ENCODE results near the gene ARHGEF16. TPM values are rescaled to one million over a fixed set of nuclear protein-coding genes. Genes with fewer than 3 reads are reported as not detected.

The ARHGEF16 gene
- total RNA-seq, 1 donor from 2014 or later = 4.1 TPM

- H3K9me3 Mint-ChIP-seq (ENCODE audit: unreplicated experiment) = no peaks in the 10 kb centered on the region
- H3K27ac Mint-ChIP-seq (ENCODE audit: unreplicated experiment) = peak overlapping the region; percentile 38
- H3K4me2 ChIP-seq (ENCODE audit: low read length) = no peak overlapping the region
- H3K9ac ChIP-seq (ENCODE audit: low read length) = no peak overlapping the region
- peaks cover 5% of the 10 kb centered on the region for H3K27me3 ChIP-seq (ENCODE audit: insufficient read depth, low read length)
- no peaks in the 10 kb centered on the region for H3K9me3 ChIP-seq (ENCODE audit: insufficient read depth, low read depth, low read length)
- no peak overlapping the region for H3K4me3 ChIP-seq (ENCODE audit: insufficient read depth, low read depth, low read length)
- H3K27ac ChIP-seq (ENCODE audit: low read depth, low read length) = no peak overlapping the region
- H3K36me3 ChIP-seq (ENCODE audit: insufficient read depth, low read length) = no peaks in the 10 kb centered on the region
- no peaks in the 10 kb centered on the region for H3K79me2 ChIP-seq (ENCODE audit: insufficient read depth, low read length)
- peaks cover 2% of the 10 kb centered on the region for H3K36me3 Mint-ChIP-seq (ENCODE audit: low read depth, unreplicated experiment)
- H3K4me1 ChIP-seq (ENCODE audit: insufficient read depth, low read length) = peaks cover 8% of the 10 kb centered on the region
- no peaks in the 10 kb centered on the region for H4K20me1 ChIP-seq (ENCODE audit: insufficient read depth, low read length)
- TF ChIP-seq CTCF (IDR thresholded peaks at IDR 0.05; ENCODE audit: insufficient read depth, low read depth, low read length) (no peak), EZH2 (IDR thresholded peaks at IDR 0.05; ENCODE audit: insufficient read depth, low read length) (no peak)
- FAIRE-seq (no peak), DNase-seq (ENCODE audit: low read depth) (no peak)
- H2AFZ ChIP-seq (ENCODE audit: low read depth, low read length) = no peak overlapping the region
- peaks cover 2% of the 10 kb centered on the region for H3K27me3 Mint-ChIP-seq (ENCODE audit: low read depth, unreplicated experiment)
- no peak overlapping the region for H3K4me3 Mint-ChIP-seq (ENCODE audit: unreplicated experiment)
- H3K4me1 Mint-ChIP-seq (ENCODE audit: low read depth, unreplicated experiment) = peaks cover 20% of the 10 kb centered on the region
These were observed 4.8 kb downstream of the ARHGEF16 start for GRCh38 chr1:3459051-3459908.

- peak overlapping the region; percentile 62 for H3K27ac Mint-ChIP-seq (ENCODE audit: unreplicated experiment)
These were observed 5.6 kb downstream of the ARHGEF16 start for GRCh38 chr1:3459940-3460671.

More at GRCh38 chr1:3459940-3460671, 5.6 kb downstream of the ARHGEF16 start:
- H3K27me3 Mint-ChIP-seq (ENCODE audit: low read depth, unreplicated experiment) = peaks cover 2% of the 10 kb centered on the region
- no peaks in the 10 kb centered on the region for H3K79me2 ChIP-seq (ENCODE audit: insufficient read depth, low read length)
- H3K27ac ChIP-seq (ENCODE audit: low read depth, low read length) = no peak overlapping the region
- no peak overlapping the region for H3K9ac ChIP-seq (ENCODE audit: low read length)
- no peaks in the 10 kb centered on the region for H3K9me3 Mint-ChIP-seq (ENCODE audit: unreplicated experiment)
- no peaks in the 10 kb centered on the region for H3K9me3 ChIP-seq (ENCODE audit: insufficient read depth, low read depth, low read length)
- H3K4me2 ChIP-seq (ENCODE audit: low read length) = no peak overlapping the region
- peaks cover 5% of the 10 kb centered on the region for H3K27me3 ChIP-seq (ENCODE audit: insufficient read depth, low read length)
- no peaks in the 10 kb centered on the region for H3K36me3 ChIP-seq (ENCODE audit: insufficient read depth, low read length)
- no peak overlapping the region for H3K4me3 Mint-ChIP-seq (ENCODE audit: unreplicated experiment)
- TF ChIP-seq CTCF (IDR thresholded peaks at IDR 0.05; ENCODE audit: insufficient read depth, low read depth, low read length) (no peak), EZH2 (IDR thresholded peaks at IDR 0.05; ENCODE audit: insufficient read depth, low read length) (no peak)
- no peaks in the 10 kb centered on the region for H4K20me1 ChIP-seq (ENCODE audit: insufficient read depth, low read length)
- DNase-seq (ENCODE audit: low read depth) (no peak), FAIRE-seq (no peak)
- peaks cover 8% of the 10 kb centered on the region for H3K4me1 ChIP-seq (ENCODE audit: insufficient read depth, low read length)
- peaks cover 2% of the 10 kb centered on the region for H3K36me3 Mint-ChIP-seq (ENCODE audit: low read depth, unreplicated experiment)
- peak overlapping the region; percentile 57 for H2AFZ ChIP-seq (ENCODE audit: low read depth, low read length)
- H3K4me1 Mint-ChIP-seq (ENCODE audit: low read depth, unreplicated experiment) = peaks cover 20% of the 10 kb centered on the region
- no peak overlapping the region for H3K4me3 ChIP-seq (ENCODE audit: insufficient read depth, low read depth, low read length)
